GM19239 (cell line): ENCODE measurements around the gene PRRG2.
A peak's percentile ranks its signal among the peaks of the same experiment; 100 is the strongest.

Experiments
- DNase-seq: peaks from one replicate; pipeline ENCODE4 v3.0.0; 2011; ENCODE audit warnings: low spot score; ENCODE audit not compliant: insufficient read length
- FAIRE-seq: peaks from 2 replicates; lab custom pipeline; 2011; peaks lifted over from hg19 to GRCh38; lab: Jason Lieb, UNC

The PRRG2 gene

DNA sequence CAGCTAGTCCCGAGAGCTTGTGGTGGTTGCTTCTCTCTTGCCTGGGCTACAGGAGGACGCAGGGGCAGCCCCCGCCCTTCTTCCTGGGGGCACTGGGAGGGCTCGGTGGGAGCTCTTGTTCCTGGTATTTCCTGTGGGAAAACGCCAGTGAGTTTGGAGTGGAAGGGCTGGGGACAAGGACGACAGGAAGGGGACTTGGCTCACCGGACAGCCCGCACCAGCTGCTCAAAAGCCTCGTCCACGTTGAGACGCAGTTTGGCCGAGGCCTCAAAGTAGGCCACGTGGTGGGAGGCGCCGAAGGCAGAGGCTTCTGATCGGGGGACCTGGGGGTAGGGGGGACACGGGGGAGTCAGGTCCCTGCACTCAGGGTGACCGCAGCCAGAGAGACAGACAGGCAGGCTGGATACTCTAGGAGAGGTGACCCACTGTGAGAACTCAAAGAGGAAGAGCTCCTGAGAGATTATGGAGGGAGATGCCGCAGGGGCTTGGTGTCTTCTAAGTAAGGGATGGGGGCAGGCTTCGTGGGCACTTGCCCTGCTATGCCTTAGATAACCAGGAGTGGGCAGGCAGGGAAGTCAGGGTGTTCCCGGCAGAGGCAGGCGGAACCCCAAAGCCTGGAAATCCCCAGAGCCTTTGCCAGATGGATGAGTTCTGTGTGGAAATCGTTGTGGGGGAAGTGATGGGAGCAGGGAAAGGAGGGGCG lies 54.6 kb downstream of the PRRG2 start:
- FAIRE-seq, result no peak
- DNase-seq, result no peak

DNA sequence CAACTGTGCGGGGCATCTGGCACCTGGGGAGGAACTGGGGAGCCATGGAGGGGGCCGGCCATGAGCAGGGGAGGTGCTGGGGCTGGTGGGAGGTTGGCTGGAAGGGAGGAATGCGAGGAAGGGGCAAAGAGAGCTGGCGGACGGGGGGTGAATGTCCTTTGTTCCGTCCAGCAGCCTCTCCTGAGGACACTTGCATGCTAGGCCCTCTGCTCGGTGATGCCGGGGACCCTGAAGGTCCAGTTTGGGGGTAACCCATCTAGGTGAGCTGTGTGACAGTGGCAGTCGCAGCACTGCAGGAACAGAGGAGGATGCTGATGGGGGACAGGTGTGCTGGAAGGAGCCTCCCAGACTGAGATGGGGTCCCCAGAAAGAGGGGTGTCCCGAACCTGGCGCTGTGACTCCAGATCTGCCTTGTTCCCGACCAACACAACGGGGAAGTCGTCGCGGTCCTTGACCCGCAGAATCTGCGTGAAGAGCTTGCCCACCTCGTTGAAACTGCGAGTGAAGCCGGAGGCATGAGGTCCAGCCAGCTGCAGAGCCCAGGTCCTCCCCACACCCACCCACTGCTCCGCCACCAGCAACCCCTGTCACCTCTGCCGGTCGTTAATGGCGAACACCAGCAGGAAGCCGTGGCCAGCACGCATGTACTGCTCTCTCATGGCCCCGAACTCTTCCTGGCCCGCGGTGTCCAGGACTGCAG lies 55.3 kb downstream of the PRRG2 start:
- FAIRE-seq, result no peak

DNA sequence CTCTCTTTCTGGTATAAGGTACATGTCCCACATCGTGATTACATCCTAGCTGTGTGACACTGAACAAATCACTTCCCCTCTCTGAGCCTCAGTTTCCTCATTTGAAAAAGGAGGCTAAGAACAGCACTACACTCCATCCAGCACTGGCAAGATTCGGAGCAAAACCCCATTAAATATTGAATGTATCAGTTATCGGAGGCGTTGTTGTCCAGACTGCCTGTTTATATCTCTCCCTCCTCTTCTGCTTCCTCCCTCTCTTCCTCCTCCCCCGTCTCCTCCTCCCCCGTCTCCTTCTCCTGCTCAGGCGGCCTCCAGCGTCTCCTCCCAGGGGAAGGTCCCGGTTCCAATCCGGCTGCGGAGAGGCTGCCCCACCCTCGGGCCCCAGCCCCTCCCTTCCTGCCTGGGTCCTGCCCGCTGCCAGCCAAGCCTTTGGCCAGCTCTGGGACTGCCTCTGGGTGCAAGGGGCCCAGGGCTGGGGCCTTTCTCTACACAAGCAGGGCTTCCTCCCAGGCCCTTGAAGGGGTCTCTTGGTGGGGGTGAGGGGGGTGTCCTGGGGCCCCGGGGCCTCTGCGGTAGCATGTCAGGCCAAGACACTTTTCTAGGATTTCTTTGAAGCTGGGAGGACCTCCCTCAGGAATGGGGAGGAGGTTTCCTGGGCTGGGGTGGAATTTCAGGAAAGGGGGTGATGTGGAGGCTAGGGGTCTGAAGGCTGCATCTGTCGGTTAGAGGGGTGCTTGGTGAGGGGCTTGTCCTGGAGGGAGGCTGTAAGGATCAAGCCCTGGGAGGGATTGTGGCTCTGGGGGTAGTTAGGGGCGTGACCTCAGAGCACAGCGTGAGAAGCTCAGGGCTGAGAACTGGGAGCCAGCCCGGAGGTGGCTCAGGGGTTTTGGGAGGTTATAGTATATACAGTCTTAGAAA lies 57.0 kb downstream of the PRRG2 start:
- FAIRE-seq (no peak), DNase-seq (no peak)

More for the DNA sequence above, 55.3 kb downstream of the PRRG2 start:
- no peak for DNase-seq

DNA sequence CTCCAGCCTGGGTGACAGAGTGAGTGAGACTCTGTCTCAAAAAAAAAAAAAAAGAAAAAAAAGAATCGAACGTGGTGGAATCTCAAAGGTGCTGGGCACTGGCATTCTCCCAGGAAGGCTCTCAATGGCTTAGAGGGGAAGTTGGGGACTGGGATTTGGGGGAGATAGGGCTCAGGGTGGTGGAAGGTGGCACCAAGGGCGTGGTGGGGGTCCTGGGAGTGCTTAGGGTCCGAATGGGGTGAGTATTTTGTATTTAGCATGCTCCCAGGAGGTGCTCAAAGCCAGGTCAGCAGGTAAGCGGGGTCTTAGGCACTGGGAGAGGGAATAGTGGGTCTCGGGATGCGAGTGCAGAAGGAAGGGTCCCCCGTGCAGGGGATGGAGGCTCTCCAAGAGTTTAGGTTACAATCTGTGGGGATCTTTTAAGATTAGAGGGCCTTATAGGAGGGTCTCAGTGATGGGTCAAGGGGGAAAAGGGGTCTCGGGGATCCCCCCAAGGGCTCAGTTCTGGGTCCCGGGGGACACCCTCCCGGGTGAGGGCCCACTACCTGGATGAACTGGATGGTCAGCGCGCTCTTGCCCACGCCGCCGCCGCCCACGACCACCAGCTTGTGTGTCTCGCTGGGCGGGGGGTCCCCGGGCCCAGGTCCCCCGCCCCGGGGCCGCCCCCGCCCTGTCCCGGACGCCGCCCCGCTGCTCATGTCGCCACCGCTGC lies 58.4 kb downstream of the PRRG2 start:
- DNase-seq (no peak), FAIRE-seq (no peak)

DNA sequence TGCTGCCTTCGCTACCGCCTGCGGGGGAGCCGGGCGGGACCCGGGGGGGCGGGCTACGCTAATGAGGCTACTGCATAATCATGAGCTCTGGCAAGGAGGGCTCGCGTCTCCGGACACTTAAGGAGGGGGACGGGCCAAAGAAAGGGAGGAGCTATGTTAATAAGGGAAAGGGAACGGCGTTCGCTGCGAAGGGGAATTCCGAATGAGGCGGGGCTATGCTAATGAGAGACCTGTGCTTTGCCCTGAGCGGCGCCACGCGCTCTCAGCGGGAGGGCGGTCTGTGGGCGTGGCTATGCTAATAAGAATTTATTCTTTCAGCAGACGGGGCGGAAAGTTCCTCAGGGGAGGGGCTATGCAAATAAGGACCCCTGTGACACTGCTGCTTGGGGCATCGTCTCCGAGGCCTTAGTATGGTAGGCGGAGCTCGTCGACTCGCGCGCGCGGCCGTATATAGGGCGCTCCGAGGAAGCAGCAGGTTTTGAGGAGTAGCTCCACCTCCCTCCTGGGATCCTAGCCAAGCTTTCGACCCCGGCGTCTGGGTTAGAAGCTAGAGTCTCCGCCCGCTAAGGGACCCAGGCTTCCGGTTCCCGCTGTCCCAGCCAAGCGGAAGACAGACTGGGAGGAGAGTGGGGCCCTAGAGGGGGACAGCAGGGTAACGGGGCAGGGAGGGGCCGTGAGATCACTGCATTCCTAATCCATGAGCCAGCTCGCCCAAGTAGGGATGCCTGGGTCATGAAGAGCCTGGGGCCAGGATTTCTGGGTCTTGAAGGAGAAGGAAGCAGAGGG lies 59.2 kb downstream of the PRRG2 start, which contains the start of gene RRAS:
Gene RRAS (minus strand): TSS at position 31 of the 786 bp plus-strand sequence. CDS start 45 bp downstream, outside the sequence.
- peak; percentile 99 for FAIRE-seq
- DNase-seq, result peak; percentile 91
